Astrocyte of the hippocampus (primary cell): ENCODE results near the gene RUFY2.

ENCODE experiments used
- DNase-seq: peaks from one replicate; pipeline ENCODE4 v3.0.0; 2011; ENCODE audit warnings: low read depth, low spot score

The RUFY2 gene, protein sequence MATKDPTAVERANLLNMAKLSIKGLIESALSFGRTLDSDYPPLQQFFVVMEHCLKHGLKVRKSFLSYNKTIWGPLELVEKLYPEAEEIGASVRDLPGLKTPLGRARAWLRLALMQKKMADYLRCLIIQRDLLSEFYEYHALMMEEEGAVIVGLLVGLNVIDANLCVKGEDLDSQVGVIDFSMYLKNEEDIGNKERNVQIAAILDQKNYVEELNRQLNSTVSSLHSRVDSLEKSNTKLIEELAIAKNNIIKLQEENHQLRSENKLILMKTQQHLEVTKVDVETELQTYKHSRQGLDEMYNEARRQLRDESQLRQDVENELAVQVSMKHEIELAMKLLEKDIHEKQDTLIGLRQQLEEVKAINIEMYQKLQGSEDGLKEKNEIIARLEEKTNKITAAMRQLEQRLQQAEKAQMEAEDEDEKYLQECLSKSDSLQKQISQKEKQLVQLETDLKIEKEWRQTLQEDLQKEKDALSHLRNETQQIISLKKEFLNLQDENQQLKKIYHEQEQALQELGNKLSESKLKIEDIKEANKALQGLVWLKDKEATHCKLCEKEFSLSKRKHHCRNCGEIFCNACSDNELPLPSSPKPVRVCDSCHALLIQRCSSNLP

DNA sequence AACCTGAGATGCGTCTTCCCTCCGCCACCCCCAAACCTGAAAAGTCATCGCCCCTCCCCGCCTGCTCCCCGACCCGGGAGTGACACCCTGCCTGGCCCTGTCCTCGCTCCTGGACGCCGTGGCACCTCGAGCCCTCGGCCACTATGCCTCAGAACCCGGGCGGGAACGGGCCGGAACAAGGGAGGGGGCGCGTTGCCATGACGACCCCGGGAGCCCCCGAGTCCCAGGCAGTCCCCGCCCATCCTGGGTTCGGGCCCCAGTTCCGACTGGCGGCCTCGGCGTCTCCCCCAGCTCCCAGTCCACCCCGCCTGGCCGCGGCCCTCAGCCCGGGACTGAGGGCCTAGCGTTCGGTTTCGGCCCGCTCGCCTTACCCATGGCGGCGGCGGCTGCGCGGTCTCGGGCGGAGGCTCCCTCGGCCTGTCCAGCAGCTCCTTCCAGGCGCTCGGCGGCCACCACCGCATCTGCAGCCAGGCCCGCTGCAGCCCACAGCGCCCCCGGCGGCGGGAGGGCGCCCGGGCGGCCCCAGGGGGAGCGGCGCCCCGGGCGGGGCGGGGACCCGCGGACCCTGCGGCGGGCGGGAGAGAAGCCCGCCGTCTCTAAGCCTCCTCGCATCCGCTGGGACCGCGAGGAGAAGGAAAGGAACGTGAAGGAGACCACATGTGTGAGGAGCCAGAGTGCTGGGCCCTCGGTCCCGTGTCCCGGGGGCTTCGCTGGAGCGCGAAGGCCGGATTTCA, at the start of gene RUFY2:
TSS of gene RUFY2 (minus strand) at position 463 of the 734 bp plus-strand sequence. CDS start at position 375, 88 bp downstream.
- peak; percentile 95 for DNase-seq

DNA sequence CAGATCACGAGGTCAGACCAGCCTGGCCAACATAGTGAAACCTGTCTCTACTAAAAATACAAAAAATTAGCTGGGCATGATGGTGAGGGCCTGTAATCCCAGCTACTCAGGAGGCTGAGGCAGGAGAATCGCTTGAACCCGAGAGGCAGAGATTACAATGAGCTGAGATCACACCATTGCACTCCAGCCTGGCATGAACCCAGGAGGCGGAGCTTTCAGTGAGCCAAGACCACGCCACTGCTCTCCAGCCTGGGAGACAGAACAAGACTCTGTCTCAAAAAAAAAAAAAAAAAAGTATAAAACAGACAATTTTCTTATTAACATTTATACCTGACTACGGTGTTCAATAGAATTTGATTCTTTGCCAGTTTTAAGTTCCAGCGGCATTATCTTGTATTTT, 42.6 kb upstream of the RUFY2 start:
- peak; percentile 52 for DNase-seq

DNA sequence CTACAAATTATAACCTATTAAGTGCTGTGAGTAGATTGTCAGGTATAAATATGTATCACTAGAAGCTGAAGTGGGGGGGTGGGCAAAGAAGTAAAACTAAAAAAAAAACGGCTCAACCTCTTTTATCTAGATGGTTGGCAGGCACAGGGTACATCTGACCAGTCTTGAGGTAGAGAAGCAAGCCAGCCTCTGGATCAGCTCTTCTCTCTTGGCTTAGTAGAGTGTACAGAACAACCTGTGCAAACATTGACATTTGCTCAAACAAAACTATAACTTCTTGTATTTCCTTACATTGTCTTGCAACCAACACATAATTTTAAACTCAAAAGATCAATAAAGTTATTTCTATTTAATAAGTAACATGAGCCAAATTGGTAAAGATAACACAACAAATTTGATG, 39.1 kb upstream of the RUFY2 start:
- no peak for DNase-seq

DNA sequence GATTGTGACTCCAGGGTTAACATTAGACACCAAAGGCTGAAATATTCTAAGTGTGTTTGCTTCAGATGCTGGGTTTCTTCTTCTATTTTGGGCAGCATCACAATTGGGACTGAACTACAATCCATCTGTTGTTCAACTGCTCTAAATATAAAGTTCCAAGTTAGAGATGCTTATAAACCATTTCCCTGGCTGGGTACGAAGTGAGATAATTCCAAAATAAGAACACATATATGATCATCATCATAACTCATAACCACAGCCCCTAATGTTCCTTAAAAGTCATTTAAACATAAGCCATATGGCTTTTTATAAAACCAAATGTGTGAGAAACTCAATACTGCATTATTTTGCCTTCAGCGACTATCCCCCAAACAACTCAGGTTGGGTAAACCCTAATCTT, 35.9 kb upstream of the RUFY2 start:
- DNase-seq, result no peak

DNA sequence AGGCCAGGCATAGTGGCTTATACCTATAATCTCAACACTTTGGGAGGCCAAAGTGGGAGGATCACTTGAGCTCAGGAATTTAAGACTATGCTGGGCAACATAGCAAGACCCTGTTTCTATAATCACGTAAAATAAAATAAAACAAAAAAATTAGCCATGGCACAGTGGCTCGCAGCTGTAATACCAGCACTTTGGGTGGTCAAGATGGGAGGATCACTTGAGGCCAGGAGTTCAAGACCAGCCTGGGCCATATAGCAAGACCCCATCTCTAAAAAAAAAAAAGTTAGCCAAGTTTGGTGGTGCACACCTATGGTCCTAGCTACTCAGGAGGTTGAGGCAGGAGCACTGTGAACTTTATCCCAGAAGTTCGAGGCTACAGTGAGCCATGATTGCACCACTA, 33.8 kb upstream of the RUFY2 start:
- DNase-seq, result no peak

DNA sequence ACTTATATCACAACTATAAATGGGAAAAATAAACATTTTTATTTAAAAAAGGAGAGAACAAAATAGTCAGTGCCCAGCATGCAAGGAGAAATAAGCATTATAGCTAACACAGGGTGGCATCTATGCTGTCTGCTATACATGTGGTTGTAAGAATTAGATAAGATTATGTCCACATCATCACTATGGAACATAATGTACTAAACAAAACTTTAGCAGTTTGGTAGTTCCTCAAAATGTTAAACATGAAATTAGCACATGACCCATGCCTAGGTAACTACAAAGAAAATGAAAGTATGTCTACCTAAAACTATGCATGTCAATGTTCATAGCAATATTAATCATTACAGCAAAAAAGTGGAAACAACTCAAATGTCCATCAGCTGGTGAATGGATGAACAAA, 28.7 kb upstream of the RUFY2 start:
- DNase-seq, result no peak

DNA sequence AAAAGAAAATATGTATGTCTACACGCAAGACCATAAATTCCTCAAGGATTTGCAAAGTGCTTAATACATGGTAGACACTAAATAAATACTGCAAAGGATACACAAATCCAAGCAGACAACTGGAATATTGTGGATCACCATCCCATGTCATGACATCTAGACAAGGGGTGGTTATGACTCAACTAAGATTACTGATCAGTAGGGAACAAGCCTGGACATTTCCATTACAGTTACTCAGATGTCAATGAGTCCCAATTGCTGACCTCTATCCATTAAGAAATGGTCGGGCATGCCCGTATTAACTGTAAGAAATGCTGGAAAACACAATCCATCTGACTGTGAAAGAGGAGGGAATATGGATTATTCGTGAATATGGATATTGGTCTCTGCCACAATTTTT, 27.6 kb upstream of the RUFY2 start:
- no peak for DNase-seq

DNA sequence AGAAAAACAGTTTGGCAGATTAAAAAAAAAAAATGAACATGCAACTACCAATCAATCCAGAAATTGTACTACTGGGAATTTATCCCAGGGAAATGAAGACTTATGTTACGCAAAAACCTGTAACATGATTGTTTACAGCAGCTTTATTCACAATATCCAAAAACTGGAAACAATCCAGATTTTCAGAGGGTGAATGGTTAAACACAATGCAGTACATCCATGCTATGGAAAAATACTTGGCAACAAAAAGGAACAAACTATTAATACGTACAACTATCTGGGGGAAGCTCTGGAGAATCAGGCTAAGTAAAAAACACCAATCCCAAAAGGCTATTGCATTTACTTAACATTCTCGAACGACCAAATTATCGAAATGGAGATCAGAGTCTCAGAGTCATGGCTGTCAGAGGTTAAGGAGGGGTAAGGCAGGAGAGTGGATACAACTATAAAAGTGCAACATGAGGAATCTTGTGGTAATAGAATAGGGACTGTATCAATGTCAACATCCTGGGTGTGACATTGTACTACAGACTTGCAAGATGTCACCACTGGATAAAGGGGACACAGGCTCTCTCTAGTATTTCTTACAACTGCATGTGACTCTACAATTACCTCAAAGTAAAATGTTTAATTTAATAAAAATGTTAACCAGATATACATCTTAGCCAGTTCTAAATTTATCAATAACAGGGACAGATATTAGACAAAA, 21.5 kb upstream of the RUFY2 start:
- no peak for DNase-seq

DNA sequence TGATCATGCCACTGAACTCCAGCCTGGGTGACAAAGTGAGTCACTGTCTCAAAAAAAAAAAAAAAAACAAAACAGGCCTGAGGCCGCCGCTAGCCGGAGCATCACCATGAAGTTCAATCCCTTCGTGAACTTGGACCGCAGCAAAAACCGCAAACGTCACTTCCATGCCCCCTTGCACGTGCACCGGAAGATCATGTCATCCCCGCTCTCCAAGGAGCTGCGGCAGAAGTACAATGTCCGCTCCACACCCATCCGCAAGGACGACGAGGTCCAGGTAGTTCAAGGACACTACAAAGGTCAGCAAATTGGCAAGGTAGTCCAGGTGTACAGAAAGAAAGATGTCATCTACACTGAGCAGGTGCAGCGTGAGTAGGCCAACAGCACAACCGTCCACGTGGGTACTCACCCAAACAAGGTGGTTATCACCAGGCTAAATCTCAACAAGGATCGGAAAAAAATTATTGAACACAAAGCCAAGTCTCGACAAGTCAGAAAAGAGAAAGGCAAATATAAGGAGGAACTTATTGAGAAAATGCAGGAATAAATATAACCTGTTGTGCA, 17.5 kb upstream of the RUFY2 start:
- DNase-seq, result no peak

DNA sequence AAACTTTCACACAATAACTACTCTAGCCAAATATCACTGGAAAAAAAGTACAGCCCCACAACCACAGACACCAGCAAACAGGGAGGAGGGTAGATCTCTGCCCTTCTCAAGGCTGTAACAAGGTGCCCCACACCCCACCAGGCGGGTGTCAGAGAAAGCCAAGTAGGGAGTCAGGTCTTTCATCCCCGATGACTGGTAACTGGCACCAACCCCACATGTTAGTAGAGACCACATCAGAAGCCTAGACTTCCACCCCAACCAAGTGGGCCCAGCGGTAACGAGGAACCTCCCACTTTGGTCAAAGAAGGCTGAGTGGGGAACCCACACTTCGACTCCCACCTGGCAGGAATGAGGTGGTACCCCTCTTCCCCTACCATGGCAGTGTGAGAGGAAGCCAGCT, 16.4 kb upstream of the RUFY2 start:
- DNase-seq, result no peak

DNA sequence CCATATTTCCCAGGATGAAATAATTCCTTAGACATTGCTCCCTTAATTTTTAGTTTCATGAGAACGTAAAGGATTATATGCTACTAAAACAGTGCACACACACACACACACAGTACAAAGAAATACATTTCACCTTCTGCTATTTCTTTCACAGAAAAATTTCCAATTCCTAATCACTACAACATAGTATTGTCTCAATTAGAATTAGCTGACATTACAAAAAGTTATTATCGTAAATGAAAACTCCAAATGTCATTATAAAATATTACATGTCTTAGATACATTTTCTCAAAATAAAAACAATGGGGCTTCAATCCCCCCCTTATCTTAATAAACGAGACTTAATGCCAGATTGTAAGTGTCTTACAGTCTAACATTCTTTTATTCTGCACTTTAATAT, 12.3 kb upstream of the RUFY2 start:
- DNase-seq, result no peak

DNA sequence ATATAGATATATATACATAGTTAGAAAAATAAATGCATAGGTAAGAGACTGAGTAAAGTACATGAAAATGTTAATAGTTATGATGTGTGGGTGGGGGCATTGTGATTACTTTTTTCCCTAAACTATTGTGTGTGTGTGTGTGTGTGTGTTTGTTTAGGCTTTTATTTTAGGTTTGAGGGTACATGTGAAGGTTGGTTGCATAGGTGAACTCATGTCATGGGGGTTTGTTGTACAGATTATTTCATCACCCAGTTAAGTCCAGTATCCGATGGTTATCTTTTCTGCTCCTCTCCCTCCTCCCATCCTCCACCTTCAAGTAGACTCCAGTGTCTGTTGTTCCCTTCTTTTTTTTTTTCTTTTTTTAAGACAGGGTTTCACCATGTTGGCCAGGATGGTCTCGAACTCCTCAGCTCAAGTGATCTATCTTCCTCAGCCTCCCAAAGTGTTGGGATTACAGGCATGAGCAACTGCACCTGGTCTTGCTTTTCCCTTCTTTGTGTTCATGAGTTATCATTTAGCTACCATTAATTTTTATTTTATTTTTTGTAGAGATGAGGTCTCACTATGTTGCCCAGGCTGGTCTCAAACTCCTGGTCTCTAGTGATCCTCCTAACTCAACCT, 1.9 kb upstream of the RUFY2 start:
- no peak for DNase-seq

DNA sequence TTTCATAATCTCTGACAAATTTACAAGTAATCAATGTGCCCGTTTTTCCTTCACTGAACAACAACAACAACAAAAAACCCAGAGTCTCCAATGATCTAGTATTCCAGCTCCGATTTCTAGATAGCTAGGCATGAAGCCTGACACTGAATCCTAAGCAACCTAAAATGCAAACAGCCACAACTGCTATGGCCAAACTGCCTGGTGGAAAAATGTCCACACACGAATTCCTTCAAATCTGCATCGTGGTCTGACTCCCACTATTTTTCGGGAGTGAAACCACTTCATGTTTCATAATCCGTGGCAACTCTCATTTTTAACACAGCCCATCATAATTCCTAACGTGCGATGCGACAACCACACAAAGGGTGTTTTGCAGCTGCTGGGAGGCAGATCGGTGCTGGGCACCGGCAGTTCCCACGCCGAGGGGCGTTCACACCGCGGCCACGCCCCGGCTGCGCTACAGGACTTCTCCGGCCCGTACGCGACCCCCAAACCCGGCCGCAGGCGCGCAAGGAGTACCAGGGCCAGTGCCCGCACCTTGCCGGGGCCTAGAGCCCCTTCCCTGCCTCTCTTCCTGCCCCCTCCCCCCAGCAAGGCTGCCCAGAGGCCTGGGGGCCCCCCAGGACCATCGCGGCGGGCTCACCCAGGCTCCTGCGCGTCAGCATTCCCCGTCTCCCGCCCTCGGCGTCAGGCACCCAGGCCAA, 814 bp downstream of the RUFY2 start:
- DNase-seq, result peak; percentile 86

DNA sequence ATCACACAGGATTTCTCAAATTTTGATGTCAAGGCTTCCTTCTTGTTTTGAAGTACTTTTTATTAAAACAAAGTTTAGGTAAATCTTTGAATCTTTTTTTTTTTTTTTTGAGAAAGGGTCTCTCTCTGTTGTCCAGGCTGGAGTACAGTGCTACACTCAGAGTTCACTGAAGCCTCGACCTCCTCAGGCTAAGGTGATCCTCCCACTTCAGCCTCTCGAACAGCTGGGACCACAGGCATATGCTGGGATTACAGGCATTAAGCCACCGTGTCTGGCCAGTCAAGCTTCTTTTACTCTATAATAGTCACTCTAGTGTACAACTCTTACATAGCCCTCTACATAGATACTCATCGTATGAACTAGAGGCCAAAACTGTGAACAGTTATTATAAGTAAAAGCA, 3.4 kb downstream of the RUFY2 start:
- no peak for DNase-seq

DNA sequence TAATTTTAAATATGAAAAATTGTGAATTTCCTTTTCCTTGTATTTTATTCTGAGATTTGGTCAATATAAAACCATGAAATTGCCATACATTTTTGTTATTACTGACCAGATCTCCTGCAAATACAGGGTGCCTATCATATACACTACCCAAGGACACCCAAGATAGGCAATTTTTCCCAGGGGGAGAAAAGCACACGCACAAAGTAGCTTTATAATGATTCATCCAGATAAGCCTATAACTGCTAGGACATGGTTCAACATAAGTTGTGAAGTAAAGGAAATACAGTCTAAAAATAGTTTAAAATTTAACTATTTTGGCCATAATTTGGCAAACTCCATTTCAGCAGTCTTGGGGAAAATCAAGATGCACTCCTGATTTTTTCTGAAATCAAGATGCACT, 4.8 kb downstream of the RUFY2 start:
- DNase-seq, result no peak

DNA sequence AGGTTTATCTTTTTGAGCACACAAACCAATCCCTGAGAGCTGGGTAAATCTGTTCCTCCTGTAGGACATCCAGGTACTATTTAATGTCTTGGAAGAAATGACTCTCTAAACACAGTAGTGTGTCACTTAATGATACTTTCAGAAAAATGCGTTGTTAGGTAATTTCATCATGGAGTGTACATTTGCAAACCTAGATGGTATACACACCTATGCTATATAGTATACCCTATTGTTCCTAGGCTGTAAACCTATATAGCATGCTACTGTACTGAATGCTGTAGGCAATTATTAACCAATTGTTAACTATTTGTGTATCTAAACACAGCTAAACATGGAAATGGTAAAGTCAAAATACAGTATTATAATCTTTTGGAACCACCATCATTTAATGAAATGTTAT, 10.1 kb downstream of the RUFY2 start:
- no peak for DNase-seq

DNA sequence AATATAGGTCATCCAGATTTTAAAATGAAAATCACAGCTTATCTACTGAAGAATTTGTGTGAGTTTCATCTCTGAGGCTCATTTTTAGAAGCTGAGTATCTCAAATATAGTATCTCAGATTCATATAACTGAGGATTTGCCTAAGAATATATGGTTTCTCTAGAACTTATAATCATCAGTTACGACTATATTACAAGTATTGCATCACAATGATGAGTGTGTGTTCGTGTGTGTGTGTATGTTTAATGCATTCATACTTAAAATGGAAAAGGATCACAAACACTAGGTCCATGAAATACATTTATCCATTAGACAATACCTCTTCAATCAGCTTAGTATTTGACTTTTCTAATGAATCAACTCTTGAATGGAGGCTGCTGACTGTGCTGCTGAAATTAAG, 21.3 kb downstream of the RUFY2 start:
- no peak for DNase-seq

DNA sequence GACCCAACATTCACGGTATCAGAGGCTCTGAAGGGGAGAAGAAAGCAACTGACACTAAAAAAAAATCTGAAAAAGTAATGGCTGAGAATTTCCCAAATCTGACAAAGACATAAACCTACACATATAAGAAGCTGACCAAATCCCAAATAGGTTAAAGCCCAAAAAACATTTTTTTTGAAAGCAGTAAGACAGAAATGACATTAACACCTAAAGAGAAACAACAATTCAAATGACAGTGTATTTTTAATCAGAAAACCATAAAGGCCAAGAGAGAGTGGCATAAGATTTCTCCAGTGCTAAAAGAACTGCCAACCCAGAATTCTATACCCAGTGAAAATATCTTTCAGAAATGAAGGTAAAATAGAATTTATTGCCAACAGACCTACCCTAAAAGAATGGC, 35.5 kb downstream of the RUFY2 start:
- no peak for DNase-seq

DNA sequence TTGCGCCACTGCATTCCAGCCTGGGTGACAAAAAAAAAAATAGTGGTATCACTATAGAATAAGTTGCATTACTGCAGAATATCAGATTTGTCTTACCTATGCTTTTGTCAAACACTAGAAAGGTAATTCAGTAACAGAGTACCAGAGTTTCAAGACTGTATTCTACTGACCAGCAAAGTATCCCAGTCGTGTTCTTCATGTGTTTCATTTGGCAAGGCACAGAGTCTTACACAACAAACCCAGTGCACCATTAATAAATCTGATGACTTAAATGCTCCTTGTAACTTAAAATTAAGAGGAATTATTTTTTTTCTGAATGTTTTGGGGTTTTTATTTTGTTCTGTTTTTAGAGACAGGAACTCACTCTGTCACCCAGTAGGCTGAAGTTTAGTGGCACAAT, 40.0 kb downstream of the RUFY2 start:
- DNase-seq, result no peak

DNA sequence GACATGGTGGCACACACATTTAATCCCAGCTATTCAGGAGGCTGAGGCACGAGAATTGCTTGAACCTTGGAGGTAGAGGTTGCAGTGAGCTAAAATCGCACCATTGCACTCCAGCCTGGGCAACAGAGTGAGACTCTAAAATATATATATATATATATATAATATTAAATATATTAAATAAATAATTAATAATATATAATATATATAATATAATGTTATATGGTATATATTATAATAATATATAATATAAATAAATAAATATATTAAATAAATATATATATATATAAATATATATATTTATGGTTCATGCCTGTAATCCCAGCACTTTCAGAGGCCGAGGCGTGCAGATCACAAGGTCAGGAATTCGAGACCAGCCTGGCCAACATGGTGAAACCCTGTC, 40.5 kb downstream of the RUFY2 start:
- DNase-seq, result no peak

DNA sequence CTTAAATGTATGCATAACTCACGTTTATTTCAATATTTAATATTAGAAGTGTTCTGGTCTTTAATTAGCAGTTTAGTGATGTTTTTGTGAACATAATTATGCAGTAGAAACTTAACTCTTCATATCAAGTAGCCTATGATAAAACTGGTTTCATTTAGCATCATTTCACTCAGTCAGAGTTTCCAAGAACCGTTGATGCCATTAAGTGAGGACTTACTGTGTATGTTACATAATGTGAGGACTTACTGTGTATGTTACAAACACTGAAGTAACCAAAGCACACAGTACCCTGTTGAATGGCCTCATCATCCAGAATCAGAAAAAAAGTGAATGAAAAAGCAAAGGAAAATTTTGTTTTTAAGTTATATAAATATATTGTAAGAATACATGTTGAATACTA, 41.5 kb downstream of the RUFY2 start:
- no peak for DNase-seq
